MCF 10A (cell line): Measurements from ENCODE around the gene DNAJC6. TPM values are rescaled to one million over a fixed set of nuclear protein-coding genes. Genes with fewer than 3 reads are reported as not detected.

Source experiments
- BruUV-seq: library from RNA; stranded (reverse); fragments of 400-500 nt; replicated peaks from 2 replicates; lab custom pipeline; 2021; lab: Mats Ljungman, UMichigan
- CTCF ChIA-PET: fragments of 300-600 bp; sonication (Branson Sonifier 250); formaldehyde crosslinking; extraction: SDS; loops from one replicate; lab custom pipeline; 2021; ENCODE audit warnings: antibody characterized with exemption, inconsistent platforms; lab: Yijun Ruan, JAX
- POLR2A ChIA-PET: fragments of 300-600, 350-650 bp; sonication (Branson Sonifier 250); formaldehyde crosslinking; extraction: SDS; loops from one replicate; lab custom pipeline; 2020; ENCODE audit warnings: antibody characterized with exemption, inconsistent platforms; lab: Yijun Ruan, JAX
- DNase-seq: peaks from one replicate; pipeline ENCODE4 v3.0.0-alpha.2; 2018; ENCODE audit not compliant: unreplicated experiment
- H3K27ac Mint-ChIP-seq: one replicate; pipeline ENCODE4 v1.8.0; 2022; ENCODE audit warnings: mild to moderate bottlenecking, low read depth, mixed read lengths; ENCODE audit not compliant: unreplicated experiment
- H3K27me3 Mint-ChIP-seq: one replicate; pipeline ENCODE4 v1.8.0; 2022; ENCODE audit warnings: mixed read lengths; ENCODE audit not compliant: insufficient read depth, unreplicated experiment
- H3K36me3 Mint-ChIP-seq: one replicate; pipeline ENCODE4 v1.8.0; 2022; ENCODE audit warnings: mild to moderate bottlenecking, moderate library complexity, mixed read lengths; ENCODE audit not compliant: insufficient read depth, unreplicated experiment
- H3K4me1 Mint-ChIP-seq: one replicate; pipeline ENCODE4 v1.8.0; 2022; ENCODE audit warnings: mixed read lengths; ENCODE audit not compliant: insufficient read depth, unreplicated experiment
- H3K4me3 Mint-ChIP-seq: one replicate; pipeline ENCODE4 v1.8.0; 2022; ENCODE audit warnings: mild to moderate bottlenecking, moderate library complexity, mixed read lengths; ENCODE audit not compliant: unreplicated experiment
- H3K9me3 Mint-ChIP-seq: one replicate; pipeline ENCODE4 v1.8.0; 2022; ENCODE audit warnings: mixed read lengths; ENCODE audit not compliant: unreplicated experiment
- intact Hi-C: fragments of 100-400 bp; cut with micrococcal nuclease; formaldehyde crosslinking; loops from 2 replicates; pipeline ENCODE4 v1.14.1; 2022
- total RNA-seq: library from RNA; stranded (reverse); gene quantifications from 2 replicates; pipeline ENCODE4 v1.2.3, GENCODE V29; 2022
- TF ChIP-seq, protein P1 (sequence below): fragments of 200-600 bp; IDR thresholded peaks from one replicate; pipeline ENCODE4 v1.8.0; 2022; ENCODE audit warnings: antibody characterized with exemption, mild to moderate bottlenecking; ENCODE audit not compliant: unreplicated experiment

DNAJC6 gene
- total RNA-seq, 1 experiment from 2014 or later = 7.9 TPM

GRCh38 chr1:65263286-65263685, 46.1 kb upstream of the DNAJC6 start:
- BruUV-seq = no TSS peak
- no peak overlapping the region for H3K27ac Mint-ChIP-seq
- H3K36me3 Mint-ChIP-seq = no peaks in the 10 kb centered on the region
- peaks cover 11% of the 10 kb centered on the region for H3K4me1 Mint-ChIP-seq
- DNase-seq = no peak
- H3K27me3 Mint-ChIP-seq = no peaks in the 10 kb centered on the region
- TF ChIP-seq, protein P1, sequence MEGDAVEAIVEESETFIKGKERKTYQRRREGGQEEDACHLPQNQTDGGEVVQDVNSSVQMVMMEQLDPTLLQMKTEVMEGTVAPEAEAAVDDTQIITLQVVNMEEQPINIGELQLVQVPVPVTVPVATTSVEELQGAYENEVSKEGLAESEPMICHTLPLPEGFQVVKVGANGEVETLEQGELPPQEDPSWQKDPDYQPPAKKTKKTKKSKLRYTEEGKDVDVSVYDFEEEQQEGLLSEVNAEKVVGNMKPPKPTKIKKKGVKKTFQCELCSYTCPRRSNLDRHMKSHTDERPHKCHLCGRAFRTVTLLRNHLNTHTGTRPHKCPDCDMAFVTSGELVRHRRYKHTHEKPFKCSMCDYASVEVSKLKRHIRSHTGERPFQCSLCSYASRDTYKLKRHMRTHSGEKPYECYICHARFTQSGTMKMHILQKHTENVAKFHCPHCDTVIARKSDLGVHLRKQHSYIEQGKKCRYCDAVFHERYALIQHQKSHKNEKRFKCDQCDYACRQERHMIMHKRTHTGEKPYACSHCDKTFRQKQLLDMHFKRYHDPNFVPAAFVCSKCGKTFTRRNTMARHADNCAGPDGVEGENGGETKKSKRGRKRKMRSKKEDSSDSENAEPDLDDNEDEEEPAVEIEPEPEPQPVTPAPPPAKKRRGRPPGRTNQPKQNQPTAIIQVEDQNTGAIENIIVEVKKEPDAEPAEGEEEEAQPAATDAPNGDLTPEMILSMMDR = no peak
- no peak overlapping the region for H3K4me3 Mint-ChIP-seq
- CTCF ChIA-PET = interaction anchor here (1.3 to 2.0 kb wide), 3 partner anchors 9 to 188 kb away, joined by 3 to 7 read pairs (median 5); no protein-coding TSS in a partner anchor
- POLR2A ChIA-PET = interaction anchor here (1.0 to 5.3 kb wide), 5 partner anchors 8 to 212 kb away, joined by 3 to 49 read pairs (median 3); partner anchors contain the start of gene DNAJC6
- intact Hi-C loops = no loop called here
- no peaks in the 10 kb centered on the region for H3K9me3 Mint-ChIP-seq

- DNase-seq = peak; percentile 70
- H3K36me3 Mint-ChIP-seq = no peaks in the 10 kb centered on the region
- H3K4me3 Mint-ChIP-seq = peak overlapping the region; percentile 67
- intact Hi-C loops = no loop called here
- BruUV-seq = no TSS peak
- TF ChIP-seq, protein P1 = no peak
- H3K4me1 Mint-ChIP-seq = peaks cover 11% of the 10 kb centered on the region
- ChIA-PET CTCF (interaction anchor here (0.6 to 2.0 kb wide), 10 partner anchors 10 to 1182 kb away, joined by 3 to 11 read pairs (median 4); no protein-coding TSS in a partner anchor), POLR2A (interaction anchor here (0.6 to 5.3 kb wide), 9 partner anchors 9 to 211 kb away, joined by 3 to 49 read pairs (median 3); partner anchors contain the start of genes DNAJC6, LEPR and LEPROT)
- H3K27ac Mint-ChIP-seq = no peak overlapping the region
- no peaks in the 10 kb centered on the region for H3K27me3 Mint-ChIP-seq
- H3K9me3 Mint-ChIP-seq = no peaks in the 10 kb centered on the region
Observed at GRCh38 chr1:65264197-65264929, 45.0 kb upstream of the DNAJC6 start.

DNA sequence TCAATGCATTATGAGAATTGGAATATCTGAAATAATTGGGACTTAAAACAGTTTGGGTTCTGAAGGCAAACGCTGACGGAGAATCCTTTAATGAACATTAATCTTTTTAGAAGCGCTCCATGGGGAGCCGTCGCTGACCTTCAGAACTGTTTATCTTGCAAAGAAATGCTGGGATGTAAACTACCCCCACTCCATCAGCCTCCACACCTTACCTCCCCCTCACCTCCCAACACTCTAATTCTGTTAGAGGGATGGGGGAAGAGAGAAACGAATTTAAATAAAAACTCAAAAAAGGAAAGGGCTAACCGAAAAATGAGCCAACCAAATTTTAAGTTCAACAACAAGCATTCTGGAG, 44.1 kb upstream of the DNAJC6 start:
- H3K4me3 Mint-ChIP-seq = peak overlapping the region; percentile 60
- H3K36me3 Mint-ChIP-seq = no peaks in the 10 kb centered on the region
- H3K27me3 Mint-ChIP-seq = no peaks in the 10 kb centered on the region
- intact Hi-C loops = loop anchor here (5.0 kb wide), 1 partner anchor 42 kb away; the partner anchor contains the start of gene DNAJC6
- TF ChIP-seq, protein P1 = no peak
- DNase-seq = no peak
- BruUV-seq = no TSS peak
- peaks cover 11% of the 10 kb centered on the region for H3K4me1 Mint-ChIP-seq
- ChIA-PET CTCF (interaction anchor here (0.8 to 1.7 kb wide), 8 partner anchors 10 to 1181 kb away, joined by 3 to 11 read pairs (median 4); no protein-coding TSS in a partner anchor), POLR2A (interaction anchor here (0.6 to 5.3 kb wide), 8 partner anchors 10 to 1180 kb away, joined by 3 to 49 read pairs (median 5); partner anchors contain the start of genes LEPR and LEPROT)
- H3K27ac Mint-ChIP-seq = no peak overlapping the region
- H3K9me3 Mint-ChIP-seq = no peaks in the 10 kb centered on the region
